Measurements from ENCODE around the gene TMEM125.

Gene TMEM125

DNA sequence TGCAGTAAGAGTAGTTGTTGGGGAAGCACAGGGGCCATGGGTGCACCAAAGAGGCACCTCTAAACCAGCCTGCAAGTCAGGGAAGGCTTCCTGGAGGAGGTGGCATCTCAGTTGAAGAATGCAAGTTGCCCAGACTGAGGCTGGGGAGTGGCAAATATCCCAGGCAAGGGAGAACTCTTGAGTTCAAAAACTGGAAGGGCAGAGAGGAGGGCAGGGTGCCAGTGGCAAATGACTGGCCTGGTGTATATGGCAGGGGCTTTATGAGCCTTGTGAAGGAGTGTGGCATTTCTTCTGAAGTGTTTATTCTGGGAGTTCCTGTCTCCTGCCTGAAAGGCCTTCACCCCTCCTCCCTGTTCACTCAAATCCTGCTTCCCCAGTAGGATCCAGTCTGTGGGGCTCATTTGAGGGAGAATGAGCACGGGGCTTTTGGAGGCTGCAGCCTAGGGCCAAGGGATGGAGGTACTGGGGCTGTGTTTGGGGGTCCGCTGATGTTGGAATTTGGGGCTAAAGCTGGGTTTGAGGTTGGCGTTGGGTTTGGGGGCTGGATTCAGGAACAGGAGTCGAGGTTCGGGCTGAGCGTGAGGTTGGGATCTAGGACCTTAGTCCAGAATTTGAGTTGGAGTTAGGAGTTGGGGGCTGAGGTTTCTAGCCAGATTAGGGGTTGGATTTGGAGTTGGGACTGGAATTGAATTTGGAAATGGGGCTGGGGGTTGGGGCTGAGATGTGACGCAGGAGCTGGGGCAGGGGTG, at the start of gene TMEM125:
Gene TMEM125 (plus strand): TSS at position 357 of the 749 bp plus-strand sequence. CDS start 2,740 bp downstream, outside the sequence.
- DNase-seq (ENCODE audit: insufficient read length, low spot score) (no peak), FAIRE-seq (no peak)

DNA sequence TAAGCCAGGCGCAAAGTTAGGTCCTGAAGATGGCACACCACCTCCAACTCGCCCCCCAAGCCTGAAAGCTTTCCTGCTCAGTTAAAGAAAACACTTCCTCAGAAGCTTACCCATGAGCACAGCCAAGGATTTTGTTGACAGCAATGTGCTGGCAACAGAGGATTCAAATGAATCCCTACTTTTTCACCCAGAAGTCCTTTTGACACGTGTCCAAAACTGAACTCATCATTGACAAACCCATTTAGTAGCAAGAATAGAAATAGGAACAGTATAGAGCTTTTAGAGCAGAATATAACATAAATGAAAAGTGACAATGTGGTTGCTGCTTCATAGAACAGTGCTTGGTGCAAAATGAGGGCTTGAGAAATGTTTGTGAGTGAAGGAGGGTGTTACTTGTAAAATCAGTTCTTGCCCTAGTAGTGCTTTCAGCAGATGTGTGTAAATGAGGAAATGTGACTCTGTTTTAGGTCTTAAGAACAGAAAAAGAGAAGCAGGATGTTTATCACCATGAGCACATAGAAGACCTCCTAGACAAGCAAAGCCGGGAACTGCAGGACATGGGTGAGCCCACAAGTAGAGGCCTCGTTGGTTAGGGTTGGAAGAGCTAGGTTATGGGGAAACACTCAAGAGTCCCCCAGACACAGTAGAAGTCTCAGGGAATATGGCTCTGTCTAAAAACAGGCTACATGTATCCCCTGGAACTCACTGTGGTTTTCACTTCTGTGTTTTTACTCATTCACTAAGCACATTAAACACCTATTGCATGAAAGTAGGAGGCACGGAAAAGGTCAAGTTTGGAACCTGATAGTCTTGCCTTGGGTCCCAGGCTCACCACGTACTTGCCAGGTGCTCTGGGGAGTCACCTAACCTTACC, 48.6 kb upstream of the TMEM125 start:
- FAIRE-seq (peak; percentile 97), DNase-seq (ENCODE audit: insufficient read length, low spot score) (peak; percentile 40)

DNA sequence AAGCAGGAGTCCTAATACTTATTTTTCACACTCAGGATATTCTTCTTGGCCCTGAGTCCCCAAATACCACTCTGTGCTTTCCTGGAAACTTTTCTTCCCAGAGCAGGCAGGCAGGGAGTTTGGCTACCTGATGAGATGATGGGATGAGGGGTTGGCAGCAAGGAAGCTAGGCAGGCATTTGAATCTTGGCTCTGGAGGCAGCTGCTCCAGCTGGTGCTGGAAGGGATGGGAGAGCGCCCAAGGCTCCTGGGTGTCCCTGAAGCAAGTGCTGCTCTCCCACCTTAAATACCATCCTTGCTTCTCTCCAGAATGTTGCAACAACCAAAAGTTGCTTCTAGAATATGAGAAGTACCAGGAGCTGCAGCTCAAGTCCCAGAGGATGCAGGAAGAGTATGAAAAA, 48.0 kb upstream of the TMEM125 start:
- DNase-seq (ENCODE audit: insufficient read length, low spot score) (no peak), FAIRE-seq (no peak)

DNA sequence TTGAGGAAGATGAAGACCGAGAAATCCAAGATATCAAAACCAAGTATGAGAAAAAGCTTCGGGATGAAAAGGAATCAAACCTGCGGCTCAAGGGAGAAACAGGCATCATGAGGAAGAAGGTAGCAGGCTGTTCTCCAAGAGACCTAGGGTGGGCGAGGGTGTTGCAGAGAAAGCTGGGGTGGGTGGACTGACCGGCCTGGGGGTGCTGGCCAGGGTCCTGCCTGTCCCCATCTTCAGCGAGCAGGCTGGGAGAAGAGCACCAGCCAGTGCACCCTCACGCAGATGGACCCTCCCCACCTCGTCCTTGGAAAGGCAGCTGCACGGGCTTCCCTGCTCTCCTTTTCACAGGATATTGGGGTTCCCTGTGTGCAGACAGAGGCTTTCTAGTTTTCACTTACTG, 46.9 kb upstream of the TMEM125 start:
- FAIRE-seq (no peak), DNase-seq (ENCODE audit: insufficient read length, low spot score) (no peak)

DNA sequence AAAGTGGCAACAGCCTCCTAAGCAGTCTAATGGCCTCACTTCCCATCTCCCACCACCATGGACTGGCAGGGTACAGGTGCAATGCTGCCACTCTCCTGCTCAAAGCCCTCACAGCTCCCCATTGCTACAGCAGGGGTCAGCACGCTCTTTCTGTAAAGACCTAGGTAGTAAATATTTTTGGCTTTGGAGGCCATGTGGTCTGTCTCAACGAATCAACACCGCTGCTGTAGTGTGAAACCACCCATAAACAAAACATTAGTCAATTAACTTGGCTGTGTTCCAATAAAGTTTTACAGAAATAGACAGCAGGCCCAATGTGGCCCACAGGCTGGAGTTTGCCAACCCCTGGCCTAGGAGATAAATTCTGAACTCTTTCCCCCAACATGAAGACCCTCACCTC, 44.6 kb upstream of the TMEM125 start:
- DNase-seq (ENCODE audit: insufficient read length, low spot score) (no peak), FAIRE-seq (no peak)

DNA sequence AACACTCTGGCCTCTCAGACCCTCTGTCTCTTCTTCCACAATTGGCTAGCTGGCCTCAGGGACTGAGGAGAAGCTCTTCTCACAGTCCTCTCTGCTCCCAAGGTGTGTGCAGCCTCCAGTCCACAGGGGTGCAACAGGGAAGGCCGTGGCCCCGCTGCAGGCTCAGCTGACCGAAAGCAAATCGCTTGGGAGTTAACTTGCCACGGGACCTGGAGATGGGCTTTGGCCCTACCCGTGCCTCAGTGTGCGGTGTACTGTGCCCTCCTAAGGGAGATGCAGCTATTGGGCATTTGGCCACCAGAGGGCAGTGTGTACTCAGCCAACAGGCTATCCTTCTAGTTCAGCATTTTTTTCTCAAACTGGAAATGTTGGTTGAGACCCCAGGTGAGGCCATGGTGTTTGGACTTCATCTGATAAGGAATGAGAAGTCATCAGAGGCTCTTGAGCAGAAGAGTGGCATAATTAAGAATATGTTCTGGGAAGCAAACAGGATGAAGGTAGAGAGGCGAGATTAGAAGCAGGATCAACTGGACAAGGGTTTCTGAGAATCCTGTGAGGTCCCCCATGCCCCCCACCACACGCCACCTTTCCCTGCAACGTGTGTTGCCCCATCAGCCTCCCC, 42.5 kb upstream of the TMEM125 start:
- FAIRE-seq, result peak; percentile 93
- peak; percentile 60 for DNase-seq (ENCODE audit: insufficient read length, low spot score)

DNA sequence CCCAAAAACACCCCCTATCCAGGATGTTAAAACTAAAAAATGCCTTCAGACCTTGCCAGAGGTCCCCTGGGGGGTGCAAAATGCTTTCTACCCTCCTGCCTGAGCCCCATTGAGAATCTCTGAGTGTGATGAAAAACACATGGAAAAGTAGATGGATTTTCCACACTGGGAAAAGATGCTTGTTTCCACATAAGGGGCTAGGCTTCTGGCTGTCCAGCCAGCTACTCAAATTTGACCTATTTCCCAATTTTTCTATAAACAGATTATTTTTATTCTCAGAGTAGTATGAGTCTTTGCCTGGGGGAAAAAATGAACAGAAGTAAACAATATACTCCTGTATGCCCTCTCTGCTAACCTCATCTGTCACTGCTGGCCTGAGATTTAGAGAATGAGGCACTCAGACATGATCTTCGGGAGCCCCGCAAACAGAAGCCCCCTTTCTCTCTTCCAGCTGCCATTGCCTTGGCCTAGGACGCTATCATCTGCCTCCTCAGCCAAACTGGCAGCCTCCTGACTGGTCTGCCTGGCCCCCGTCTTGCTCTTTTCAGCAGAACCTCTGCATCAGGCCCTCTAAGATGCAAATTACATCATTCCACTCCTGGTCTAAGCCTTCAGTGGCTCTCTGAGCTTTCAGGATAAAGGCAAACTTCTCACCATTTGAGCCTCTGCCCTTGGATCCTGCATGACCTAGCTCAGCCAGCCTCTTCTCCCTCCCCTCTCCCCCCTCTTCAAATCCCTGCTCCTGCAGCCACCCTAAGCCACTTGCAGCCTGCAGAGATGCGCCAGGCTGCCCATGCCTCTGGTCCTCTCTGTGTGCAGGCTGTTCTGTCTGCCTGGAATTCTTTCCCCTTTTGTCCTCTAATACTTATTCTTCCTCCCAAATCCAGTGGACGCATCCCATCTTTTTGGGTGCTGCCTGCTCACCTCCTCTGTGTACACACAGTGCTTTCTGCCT, 39.7 kb upstream of the TMEM125 start:
- DNase-seq (ENCODE audit: insufficient read length, low spot score) (no peak), FAIRE-seq (no peak)

DNA sequence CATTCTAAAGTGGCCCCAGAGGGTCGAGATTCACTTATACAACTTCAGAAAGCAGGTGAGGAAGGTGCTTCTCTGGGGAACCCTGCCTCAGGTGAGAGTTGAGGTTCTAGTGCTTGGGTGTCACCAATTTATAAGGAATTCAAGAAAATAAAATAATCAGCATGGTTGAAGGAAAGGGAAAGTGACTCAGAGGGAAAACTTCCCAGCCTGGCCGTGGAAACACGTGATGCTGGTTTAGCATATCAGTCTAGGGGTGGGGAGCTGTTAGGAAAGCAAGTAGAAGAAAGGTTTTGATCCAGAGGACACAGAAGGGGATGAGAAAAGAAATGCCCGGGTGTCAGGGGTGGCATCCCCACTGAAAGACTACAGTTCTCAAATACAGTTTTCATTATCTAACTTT, 37.7 kb upstream of the TMEM125 start:
- FAIRE-seq (no peak), DNase-seq (ENCODE audit: insufficient read length, low spot score) (no peak)

DNA sequence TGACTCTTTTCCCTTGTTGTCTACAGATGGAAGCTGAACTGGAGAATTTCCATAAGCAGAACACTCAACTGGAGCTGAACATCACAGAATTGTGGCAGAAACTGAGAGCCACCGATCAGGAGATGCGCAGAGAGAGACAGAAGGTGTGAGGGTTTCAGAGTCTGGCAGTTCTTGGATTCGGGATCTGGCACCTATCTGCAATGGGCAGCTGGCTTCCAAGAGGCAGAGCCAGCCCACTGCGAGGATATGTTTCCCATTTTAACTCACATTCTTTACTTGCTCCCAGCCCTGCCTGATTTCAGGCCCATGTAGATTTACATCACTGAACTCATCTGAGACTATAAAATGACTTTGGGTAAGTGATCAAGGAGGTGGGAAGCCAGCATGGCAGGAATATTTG, 37.3 kb upstream of the TMEM125 start:
- no peak for DNase-seq (ENCODE audit: insufficient read length, low spot score)
- no peak for FAIRE-seq

DNA sequence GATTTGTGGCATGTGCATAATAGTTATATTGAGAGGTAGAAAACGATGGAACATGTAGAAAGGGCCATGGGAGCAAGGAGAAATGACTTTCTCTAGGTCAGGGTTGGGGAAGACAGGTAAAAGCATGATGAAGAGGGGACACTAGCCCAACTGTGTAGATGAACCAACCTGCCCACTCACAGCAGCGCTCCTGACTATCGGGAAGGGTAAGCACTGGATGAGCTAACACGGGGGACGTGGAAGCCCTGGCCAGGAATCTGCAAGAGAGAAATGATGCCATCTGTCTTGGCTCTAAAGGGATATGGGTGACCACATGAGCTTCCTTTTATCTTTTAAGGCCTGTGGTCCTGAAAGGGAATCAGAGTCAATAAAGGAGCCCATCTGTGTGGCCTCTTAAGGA, 36.2 kb upstream of the TMEM125 start:
- no peak for DNase-seq (ENCODE audit: insufficient read length, low spot score)
- FAIRE-seq, result no peak

DNA sequence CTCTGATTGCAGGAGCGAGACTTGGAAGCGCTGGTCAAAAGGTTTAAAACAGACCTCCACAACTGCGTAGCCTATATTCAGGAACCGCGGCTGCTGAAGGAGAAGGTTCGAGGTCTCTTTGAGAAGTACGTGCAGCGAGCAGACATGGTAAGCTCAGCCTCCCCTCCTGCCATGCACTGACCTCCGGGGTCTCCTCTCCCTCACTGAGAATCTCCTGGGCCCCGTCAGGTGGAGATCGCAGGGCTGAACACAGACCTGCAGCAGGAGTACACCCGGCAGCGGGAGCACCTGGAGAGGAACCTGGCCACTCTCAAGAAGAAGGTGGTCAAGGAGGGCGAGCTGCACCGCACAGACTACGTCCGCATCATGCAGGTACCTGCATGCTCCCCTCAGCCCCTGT, 35.5 kb upstream of the TMEM125 start:
- FAIRE-seq, result no peak
- DNase-seq (ENCODE audit: insufficient read length, low spot score), result no peak

DNA sequence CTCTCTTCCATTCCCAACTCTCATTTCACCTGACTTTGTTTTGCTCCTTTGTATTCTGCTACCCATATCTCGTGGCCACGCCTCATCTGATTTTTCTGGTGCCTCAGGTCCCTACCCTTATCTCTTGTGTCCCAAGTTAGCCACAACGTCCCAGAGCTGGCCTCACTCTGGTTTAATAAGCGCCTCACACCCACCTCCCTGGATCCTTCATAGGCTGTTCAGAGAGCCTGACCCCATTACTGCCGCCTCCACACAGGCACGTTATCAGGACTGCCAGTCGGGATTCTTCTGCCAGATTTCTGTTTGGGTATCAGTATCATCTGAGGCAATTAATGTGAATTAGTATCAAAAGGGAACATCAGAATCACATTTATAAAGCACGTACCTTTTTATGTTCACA, 34.7 kb upstream of the TMEM125 start:
- DNase-seq (ENCODE audit: insufficient read length, low spot score), result no peak
- no peak for FAIRE-seq

DNA sequence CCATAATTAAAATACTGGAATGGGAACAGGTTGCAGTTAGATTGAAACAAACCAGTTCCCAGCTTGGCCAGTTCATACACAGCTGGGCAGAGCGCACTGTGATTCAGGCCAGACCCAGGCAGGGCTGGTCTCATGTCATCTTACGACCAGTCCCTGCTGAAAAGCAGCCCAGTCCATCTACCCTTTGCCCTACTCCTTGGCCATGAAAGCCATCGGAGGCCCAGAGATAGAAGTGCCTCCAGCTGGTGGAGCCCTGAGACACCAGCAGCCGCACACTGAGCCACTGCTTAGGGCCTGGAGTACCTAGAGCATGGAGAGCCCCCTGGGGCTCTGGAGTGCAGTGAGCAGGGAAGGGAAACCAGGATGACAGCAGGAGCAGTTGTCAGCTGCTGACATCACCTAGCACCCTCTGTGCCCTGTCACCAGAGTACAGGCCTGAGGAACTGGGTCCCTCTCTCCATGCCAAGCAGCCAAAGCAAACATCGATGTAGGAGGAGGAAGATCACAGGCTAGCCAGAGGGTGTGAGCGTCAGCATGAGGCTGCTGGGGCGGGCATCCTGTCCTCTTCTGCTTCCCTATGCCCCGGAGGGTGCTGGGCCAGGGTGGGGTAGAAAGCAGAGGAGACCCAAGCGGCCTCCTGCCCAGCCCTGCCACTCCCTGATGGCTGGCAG, 34.2 kb upstream of the TMEM125 start:
- DNase-seq (ENCODE audit: insufficient read length, low spot score) (no peak), FAIRE-seq (no peak)

DNA sequence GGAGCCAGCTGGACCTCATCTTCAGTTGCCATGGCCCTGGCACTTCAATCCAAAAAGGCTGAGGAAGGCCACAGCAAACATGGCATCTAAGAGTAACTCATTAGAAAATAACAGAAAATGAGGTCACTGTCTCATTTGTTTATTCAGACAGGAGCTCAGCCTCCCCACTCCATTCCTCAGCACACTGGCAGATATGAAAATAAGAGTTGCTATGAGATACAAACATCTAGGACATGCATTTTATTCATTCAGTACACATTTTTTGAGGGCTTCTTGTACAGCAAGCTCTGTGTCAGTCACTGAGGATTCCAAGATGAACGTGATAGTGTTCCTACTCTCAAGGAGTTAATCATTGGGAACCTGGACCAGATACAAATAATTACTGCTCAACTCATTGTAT, 32.7 kb upstream of the TMEM125 start:
- FAIRE-seq (no peak), DNase-seq (ENCODE audit: insufficient read length, low spot score) (no peak)

DNA sequence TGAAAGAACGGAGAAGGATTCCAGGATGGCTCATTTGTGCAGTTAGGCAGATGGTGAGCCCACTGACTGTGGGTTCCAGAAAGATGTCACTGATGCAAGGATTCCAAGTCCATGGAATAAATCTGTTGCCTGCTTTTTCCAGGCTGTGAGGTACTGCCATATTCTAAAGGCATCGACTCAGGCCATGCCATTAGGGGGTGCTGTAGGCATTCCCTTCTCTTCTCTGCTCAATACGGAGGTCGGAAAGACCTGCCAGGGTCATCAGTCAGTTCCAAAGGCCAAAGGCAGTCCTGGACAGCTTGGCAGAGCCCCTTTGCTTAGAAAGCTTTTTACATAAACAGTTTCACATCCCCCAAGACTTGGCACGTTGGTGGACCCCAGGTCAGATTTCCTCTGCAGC, 31.7 kb upstream of the TMEM125 start:
- DNase-seq (ENCODE audit: insufficient read length, low spot score), result peak; percentile 27
- peak; percentile 83 for FAIRE-seq

DNA sequence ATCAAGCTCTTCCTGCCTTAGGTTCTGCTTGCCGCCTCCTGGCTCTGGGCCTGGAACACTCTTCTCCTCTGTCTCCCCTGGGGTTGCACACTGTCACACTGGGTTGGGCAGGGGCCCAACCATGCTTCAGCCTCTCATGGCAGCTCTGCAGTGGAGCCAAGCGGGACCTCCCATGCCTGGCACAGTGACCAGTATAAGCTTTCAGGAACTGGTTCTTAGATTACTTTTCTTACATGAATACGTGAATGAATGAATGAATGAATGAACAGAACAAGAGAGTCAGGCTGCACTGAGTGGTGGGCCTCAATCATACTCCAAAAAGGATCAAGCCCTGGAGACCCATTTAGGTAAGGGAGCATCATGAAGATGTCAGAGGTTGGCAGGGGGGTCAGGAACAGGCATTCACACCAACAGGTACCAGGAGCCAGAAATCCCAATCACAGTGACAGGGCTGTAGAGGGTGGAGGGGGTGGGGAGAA, 30.8 kb upstream of the TMEM125 start:
- FAIRE-seq, result no peak

DNA sequence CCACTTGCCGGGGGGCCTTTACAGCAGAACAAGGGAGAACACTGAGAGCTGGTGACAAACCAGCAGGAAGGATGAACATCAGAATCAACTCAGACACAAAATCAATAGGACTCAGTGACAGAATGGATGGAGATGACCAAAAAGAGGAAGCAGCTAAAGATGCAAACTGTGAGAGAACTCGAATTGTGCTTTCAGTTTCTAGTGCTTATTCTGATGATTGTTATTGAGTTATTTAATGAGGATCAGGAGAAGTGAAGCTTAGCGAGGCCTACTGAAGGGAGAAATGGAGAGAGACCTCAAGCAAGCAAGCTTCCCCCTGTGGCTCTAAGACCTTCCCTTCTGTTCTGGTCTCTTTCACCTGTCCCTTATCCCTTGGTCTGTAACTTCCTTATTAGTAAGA, 30.3 kb upstream of the TMEM125 start:
- peak; percentile 73 for DNase-seq (ENCODE audit: insufficient read length, low spot score)
- peak; percentile 98 for FAIRE-seq

More for the DNA sequence above, 30.8 kb upstream of the TMEM125 start:
- DNase-seq (ENCODE audit: insufficient read length, low spot score), result no peak

DNA sequence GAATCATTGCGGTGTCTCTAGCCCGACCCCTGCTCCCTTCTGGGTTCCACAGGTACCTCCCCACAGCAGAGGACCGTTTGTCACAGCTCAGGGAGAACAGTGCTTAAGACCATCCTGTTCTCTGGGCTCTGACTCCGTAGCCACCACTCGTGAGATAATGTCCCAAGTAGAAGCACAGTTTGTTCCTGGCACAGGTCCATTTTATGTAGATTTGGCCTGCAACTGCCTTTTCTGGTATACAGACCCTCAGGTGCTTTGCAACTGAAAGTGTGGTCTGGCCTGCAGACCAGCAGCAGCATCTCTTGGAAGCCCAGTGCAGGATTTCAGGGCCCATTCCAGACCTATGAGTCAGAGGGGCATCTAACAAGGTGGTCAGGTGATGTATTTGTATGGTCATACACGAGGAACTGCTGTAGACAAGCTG, 28.4 kb upstream of the TMEM125 start:
- FAIRE-seq (no peak), DNase-seq (ENCODE audit: insufficient read length, low spot score) (no peak)

DNA sequence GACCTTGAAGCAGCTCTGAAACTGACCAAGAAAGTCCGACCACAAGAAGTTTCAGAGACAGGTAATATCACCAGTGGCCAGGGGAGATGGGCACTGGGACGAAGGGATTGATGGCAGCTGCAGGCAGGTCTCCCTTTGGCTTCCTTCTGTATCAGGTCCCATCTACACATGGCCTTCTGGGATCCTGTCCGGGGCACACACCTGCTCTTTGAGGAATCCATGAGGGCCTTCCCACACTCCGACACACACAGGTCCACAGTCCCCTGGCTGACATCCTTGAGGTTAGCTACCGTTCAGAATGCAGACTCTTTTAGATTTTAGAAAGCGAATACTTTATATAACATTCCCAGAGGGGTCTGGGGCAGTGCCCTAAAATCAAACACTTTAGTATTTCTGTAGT, 26.5 kb upstream of the TMEM125 start:
- no peak for DNase-seq (ENCODE audit: insufficient read length, low spot score)
- no peak for FAIRE-seq
